Stimulated activated memory B cell treated with anti-CD40 and anti-IgM and Interleukin-4, amounts not matched to agents 10 μg/mL and 1 μg/mL and 100 μg/mL, for 72 hours (primary cell): Measurements from ENCODE around the gene ADARB2.

ENCODE experiments used
- ATAC-seq: fragments of 150-1000 bp; cut with Tn5 transposase; 2 replicates; pipeline ENCODE4 v1.10.0; 2021
- H3K27ac Mint-ChIP-seq: one replicate; pipeline ENCODE4 v1.8.0; 2022; ENCODE audit warnings: mild to moderate bottlenecking, mixed read lengths
- H3K27me3 Mint-ChIP-seq: one replicate; pipeline ENCODE4 v1.8.0; 2022; ENCODE audit warnings: mixed read lengths
- H3K36me3 Mint-ChIP-seq: one replicate; pipeline ENCODE4 v1.8.0; 2022; ENCODE audit warnings: mixed read lengths
- H3K4me1 Mint-ChIP-seq: one replicate; pipeline ENCODE4 v1.8.0; 2022; ENCODE audit warnings: mixed read lengths
- H3K4me3 Mint-ChIP-seq: one replicate; pipeline ENCODE4 v1.8.0; 2022; ENCODE audit warnings: mild to moderate bottlenecking, moderate library complexity, mixed read lengths
- H3K9me3 Mint-ChIP-seq: one replicate; pipeline ENCODE4 v1.8.0; 2022; ENCODE audit warnings: mixed read lengths

The ADARB2 gene

GRCh38 chr10:1184541-1185430, 552.5 kb downstream of the ADARB2 start:
- Mint-ChIP-seq H3K27me3 (peaks cover 65% of the 10 kb centered on the region), H3K27ac (no peak overlapping the region), H3K4me3 (no peak overlapping the region), H3K4me1 (no peaks in the 10 kb centered on the region), H3K36me3 (no peaks in the 10 kb centered on the region), H3K9me3 (no peaks in the 10 kb centered on the region)
- no peak for ATAC-seq

GRCh38 chr10:1183701-1184100, 553.6 kb downstream of the ADARB2 start:
- Mint-ChIP-seq H3K27me3 (peaks cover 76% of the 10 kb centered on the region), H3K4me3 (no peak overlapping the region), H3K36me3 (no peaks in the 10 kb centered on the region), H3K27ac (no peak overlapping the region), H3K9me3 (no peaks in the 10 kb centered on the region), H3K4me1 (no peaks in the 10 kb centered on the region)
- no peak for ATAC-seq

GRCh38 chr10:1183033-1183396, 554.3 kb downstream of the ADARB2 start:
- no peak for ATAC-seq
- Mint-ChIP-seq H3K27me3 (peaks cover 76% of the 10 kb centered on the region), H3K4me3 (no peak overlapping the region), H3K27ac (no peak overlapping the region), H3K36me3 (no peaks in the 10 kb centered on the region), H3K9me3 (no peaks in the 10 kb centered on the region), H3K4me1 (no peaks in the 10 kb centered on the region)

GRCh38 chr10:1182280-1183032, 554.9 kb downstream of the ADARB2 start:
- no peak overlapping the region for H3K27ac Mint-ChIP-seq
- no peaks in the 10 kb centered on the region for H3K4me1 Mint-ChIP-seq
- peaks cover 73% of the 10 kb centered on the region for H3K27me3 Mint-ChIP-seq
- no peak overlapping the region for H3K4me3 Mint-ChIP-seq
- no peaks in the 10 kb centered on the region for H3K9me3 Mint-ChIP-seq
- no peaks in the 10 kb centered on the region for H3K36me3 Mint-ChIP-seq
- no peak for ATAC-seq

GRCh38 chr10:1180836-1181235, 556.5 kb downstream of the ADARB2 start:
- no peaks in the 10 kb centered on the region for H3K36me3 Mint-ChIP-seq
- no peak overlapping the region for H3K27ac Mint-ChIP-seq
- no peaks in the 10 kb centered on the region for H3K9me3 Mint-ChIP-seq
- H3K4me3 Mint-ChIP-seq: no peak overlapping the region
- ATAC-seq: no peak
- peaks cover 57% of the 10 kb centered on the region for H3K27me3 Mint-ChIP-seq
- no peaks in the 10 kb centered on the region for H3K4me1 Mint-ChIP-seq

GRCh38 chr10:1180071-1180730, 557.1 kb downstream of the ADARB2 start:
- ATAC-seq: no peak
- Mint-ChIP-seq H3K36me3 (no peaks in the 10 kb centered on the region), H3K27ac (no peak overlapping the region), H3K27me3 (peaks cover 57% of the 10 kb centered on the region), H3K4me3 (no peak overlapping the region), H3K9me3 (no peaks in the 10 kb centered on the region), H3K4me1 (no peaks in the 10 kb centered on the region)

- H3K36me3 Mint-ChIP-seq: no peaks in the 10 kb centered on the region
- no peak overlapping the region for H3K27ac Mint-ChIP-seq
- no peaks in the 10 kb centered on the region for H3K4me1 Mint-ChIP-seq
- peaks cover 52% of the 10 kb centered on the region for H3K27me3 Mint-ChIP-seq
- H3K9me3 Mint-ChIP-seq: no peaks in the 10 kb centered on the region
- no peak overlapping the region for H3K4me3 Mint-ChIP-seq
- ATAC-seq: no peak
Observed at GRCh38 chr10:1179346-1180070, 557.8 kb downstream of the ADARB2 start.

GRCh38 chr10:1178506-1178905, 558.8 kb downstream of the ADARB2 start:
- no peaks in the 10 kb centered on the region for H3K9me3 Mint-ChIP-seq
- ATAC-seq: no peak
- peaks cover 47% of the 10 kb centered on the region for H3K27me3 Mint-ChIP-seq
- no peaks in the 10 kb centered on the region for H3K36me3 Mint-ChIP-seq
- H3K27ac Mint-ChIP-seq: no peak overlapping the region
- no peaks in the 10 kb centered on the region for H3K4me1 Mint-ChIP-seq
- no peak overlapping the region for H3K4me3 Mint-ChIP-seq

GRCh38 chr10:1177936-1178335, 559.4 kb downstream of the ADARB2 start:
- H3K36me3 Mint-ChIP-seq: no peaks in the 10 kb centered on the region
- no peak overlapping the region for H3K4me3 Mint-ChIP-seq
- H3K4me1 Mint-ChIP-seq: no peaks in the 10 kb centered on the region

GRCh38 chr10:1175956-1176565, 561.3 kb downstream of the ADARB2 start:
- Mint-ChIP-seq H3K27me3 (peaks cover 32% of the 10 kb centered on the region), H3K4me3 (no peak overlapping the region), H3K9me3 (no peaks in the 10 kb centered on the region), H3K4me1 (no peaks in the 10 kb centered on the region), H3K27ac (no peak overlapping the region), H3K36me3 (no peaks in the 10 kb centered on the region)
- no peak for ATAC-seq

More at GRCh38 chr10:1177936-1178335, 559.4 kb downstream of the ADARB2 start:
- Mint-ChIP-seq H3K27ac (no peak overlapping the region), H3K9me3 (no peaks in the 10 kb centered on the region), H3K27me3 (peaks cover 47% of the 10 kb centered on the region)
- ATAC-seq: no peak

- H3K36me3 Mint-ChIP-seq: no peaks in the 10 kb centered on the region
- H3K4me1 Mint-ChIP-seq: no peaks in the 10 kb centered on the region
- H3K27ac Mint-ChIP-seq: no peak overlapping the region
- no peaks in the 10 kb centered on the region for H3K9me3 Mint-ChIP-seq
- ATAC-seq: peak; percentile 25
- peaks cover 26% of the 10 kb centered on the region for H3K27me3 Mint-ChIP-seq
- H3K4me3 Mint-ChIP-seq: no peak overlapping the region
Observed at GRCh38 chr10:1174022-1174421, 563.3 kb downstream of the ADARB2 start.

- Mint-ChIP-seq H3K4me3 (no peak overlapping the region), H3K9me3 (no peaks in the 10 kb centered on the region), H3K27me3 (peaks cover 25% of the 10 kb centered on the region), H3K4me1 (no peaks in the 10 kb centered on the region), H3K27ac (no peak overlapping the region), H3K36me3 (no peaks in the 10 kb centered on the region)
- ATAC-seq: no peak
Observed at GRCh38 chr10:1173091-1173490, 564.2 kb downstream of the ADARB2 start.

GRCh38 chr10:1172256-1172984, 564.9 kb downstream of the ADARB2 start:
- H3K36me3 Mint-ChIP-seq: no peaks in the 10 kb centered on the region
- H3K9me3 Mint-ChIP-seq: no peaks in the 10 kb centered on the region
- no peak overlapping the region for H3K4me3 Mint-ChIP-seq
- peaks cover 32% of the 10 kb centered on the region for H3K27me3 Mint-ChIP-seq
- no peak for ATAC-seq
- no peak overlapping the region for H3K27ac Mint-ChIP-seq
- H3K4me1 Mint-ChIP-seq: no peaks in the 10 kb centered on the region

GRCh38 chr10:1171586-1171985, 565.7 kb downstream of the ADARB2 start:
- H3K27ac Mint-ChIP-seq: no peak overlapping the region
- H3K27me3 Mint-ChIP-seq: peaks cover 35% of the 10 kb centered on the region
- H3K9me3 Mint-ChIP-seq: no peaks in the 10 kb centered on the region
- no peak overlapping the region for H3K4me3 Mint-ChIP-seq
- H3K4me1 Mint-ChIP-seq: no peaks in the 10 kb centered on the region
- H3K36me3 Mint-ChIP-seq: no peaks in the 10 kb centered on the region
- ATAC-seq: peak; percentile 32
